Activated T-cell treated with anti-CD3 and anti-CD28 coated beads for 48 hours (primary cell): ENCODE results near the gene C1orf35.
A peak's percentile ranks its signal among the peaks of the same experiment; 100 is the strongest.

Experiments
- DNase-seq: peaks from one replicate; pipeline ENCODE4 v3.0.0-alpha.2; 2020; ENCODE audit warnings: low read depth

The C1orf35 gene

GRCh38 chr1:228109073-228109961 lies 6.2 kb upstream of the C1orf35 start, which contains the start of gene MRPL55:
MRPL55 (minus strand) TSS chr1:228109299; CDS start chr1:228108260, 1,039 bp downstream.
- DNase-seq: peak; percentile 99

- no peak for DNase-seq
Observed at GRCh38 chr1:228108742-228109072, 5.6 kb upstream of the C1orf35 start.

GRCh38 chr1:228108055-228108690 lies 5.0 kb upstream of the C1orf35 start:
- DNase-seq: no peak

- no peak for DNase-seq
Observed at GRCh38 chr1:228107636-228108035, 4.5 kb upstream of the C1orf35 start.

- DNase-seq: no peak
Observed at GRCh38 chr1:228106800-228107054, 3.6 kb upstream of the C1orf35 start.

- no peak for DNase-seq
Observed at GRCh38 chr1:228105996-228106799, 3.1 kb upstream of the C1orf35 start.

GRCh38 chr1:228105270-228105995 lies 2.3 kb upstream of the C1orf35 start:
- DNase-seq: no peak

GRCh38 chr1:228104526-228105269 lies 1.6 kb upstream of the C1orf35 start:
- DNase-seq: no peak

GRCh38 chr1:228101994-228102790 lies 933 bp downstream of the C1orf35 start:
- peak; percentile 58 for DNase-seq

- no peak for DNase-seq
Observed at GRCh38 chr1:228101614-228101993, 1.5 kb downstream of the C1orf35 start.

GRCh38 chr1:228100822-228101613 lies 2.1 kb downstream of the C1orf35 start:
- DNase-seq: no peak

- DNase-seq: no peak
Observed at GRCh38 chr1:228099331-228099732, 3.8 kb downstream of the C1orf35 start.

- no peak for DNase-seq
Observed at GRCh38 chr1:228098323-228098931, 4.7 kb downstream of the C1orf35 start.

GRCh38 chr1:228097333-228098081 lies 5.6 kb downstream of the C1orf35 start:
- no peak for DNase-seq

GRCh38 chr1:228096416-228097332 lies 6.5 kb downstream of the C1orf35 start:
- DNase-seq: no peak

GRCh38 chr1:228095938-228096337 lies 7.2 kb downstream of the C1orf35 start:
- no peak for DNase-seq

GRCh38 chr1:228095161-228095560 lies 8.0 kb downstream of the C1orf35 start:
- DNase-seq: no peak
